Epidermal melanocyte (primary cell): Measurements from ENCODE around the gene SPAAR.
"Not testable (repeated sequence)": the region's sequence is repeated elsewhere in the genome, so short reads cannot be mapped to it uniquely, and the experiment has no call there.

Experiments
- DNase-seq: peaks from one replicate; pipeline ENCODE4 v3.0.0; 2011; ENCODE audit warnings: low spot score; ENCODE audit not compliant: insufficient read length

Gene SPAAR

DNA sequence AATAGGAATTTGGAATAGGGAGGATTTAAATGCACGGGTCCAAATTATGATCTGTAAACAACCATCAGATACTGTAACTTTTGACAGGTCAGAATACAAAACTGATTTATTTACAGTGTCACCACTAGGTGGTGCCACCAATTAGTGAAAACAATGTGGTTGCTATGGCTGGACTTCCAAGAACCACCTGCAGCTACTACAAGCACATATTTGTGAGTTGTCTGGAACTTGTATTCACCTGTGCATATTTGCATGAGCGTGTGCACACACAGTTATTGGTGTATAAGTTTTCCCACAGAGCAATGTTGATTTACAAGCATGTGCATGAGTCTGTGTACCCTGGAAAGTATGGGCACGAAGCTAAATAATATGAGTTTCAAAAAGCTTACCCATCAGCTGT is 6.2 kb upstream of the SPAAR start:
- DNase-seq, result no peak

DNA sequence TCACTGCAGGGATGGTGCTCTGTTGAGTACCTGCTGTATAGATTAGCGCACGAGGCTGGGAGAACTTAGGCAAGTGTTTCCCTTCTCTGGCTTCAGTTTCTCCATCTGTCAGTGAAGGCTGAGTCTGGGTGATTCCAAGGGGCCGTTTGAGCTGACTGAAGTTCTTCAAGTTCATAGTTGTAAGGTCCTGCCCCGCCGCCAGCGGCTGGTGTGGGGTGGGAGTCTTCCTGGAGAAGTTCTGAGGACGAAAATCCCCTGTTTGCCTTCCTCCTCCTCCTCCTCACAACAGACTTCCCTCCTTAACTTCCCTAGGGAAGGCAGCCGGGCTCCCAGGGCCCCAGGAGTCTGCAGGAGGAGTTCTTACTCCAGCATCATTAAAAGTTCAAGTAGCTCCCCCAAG is 5.0 kb upstream of the SPAAR start:
- DNase-seq, result no peak

DNA sequence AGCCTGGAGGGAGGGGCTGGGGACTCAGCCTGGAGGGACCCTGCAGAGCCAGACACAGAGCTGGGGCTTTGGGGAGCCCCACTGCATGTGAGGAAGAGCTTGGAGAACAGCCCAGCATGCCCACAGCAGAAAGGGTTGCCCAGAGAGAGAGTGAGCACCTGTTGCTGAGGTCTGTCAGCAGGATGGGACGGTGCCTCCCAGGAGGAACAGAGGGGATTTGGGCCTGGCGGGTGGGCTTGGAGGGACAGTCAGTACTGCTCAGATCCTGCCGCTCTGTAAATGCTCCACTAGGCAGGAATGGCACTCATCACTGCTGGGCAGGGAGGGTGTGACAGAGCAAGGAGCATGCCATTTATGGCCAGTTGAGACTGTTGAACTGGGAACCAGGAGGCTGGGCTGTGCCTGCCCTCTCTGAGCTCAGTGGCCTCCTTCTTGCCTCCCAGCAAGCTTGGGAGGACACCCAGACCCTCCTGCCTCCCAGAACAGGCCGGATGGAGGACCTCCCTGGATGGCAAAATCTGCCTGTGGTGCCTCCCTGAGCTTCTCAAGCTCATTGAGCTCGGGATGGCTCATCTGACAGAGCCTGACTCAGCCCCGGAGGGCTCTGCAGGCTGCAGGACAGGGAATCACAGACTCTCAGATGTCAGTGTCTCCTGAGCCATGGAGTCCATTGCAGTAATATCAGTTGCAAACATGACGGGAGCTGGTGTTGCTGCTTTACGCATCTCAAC is 4.1 kb upstream of the SPAAR start:
- no peak for DNase-seq

DNA sequence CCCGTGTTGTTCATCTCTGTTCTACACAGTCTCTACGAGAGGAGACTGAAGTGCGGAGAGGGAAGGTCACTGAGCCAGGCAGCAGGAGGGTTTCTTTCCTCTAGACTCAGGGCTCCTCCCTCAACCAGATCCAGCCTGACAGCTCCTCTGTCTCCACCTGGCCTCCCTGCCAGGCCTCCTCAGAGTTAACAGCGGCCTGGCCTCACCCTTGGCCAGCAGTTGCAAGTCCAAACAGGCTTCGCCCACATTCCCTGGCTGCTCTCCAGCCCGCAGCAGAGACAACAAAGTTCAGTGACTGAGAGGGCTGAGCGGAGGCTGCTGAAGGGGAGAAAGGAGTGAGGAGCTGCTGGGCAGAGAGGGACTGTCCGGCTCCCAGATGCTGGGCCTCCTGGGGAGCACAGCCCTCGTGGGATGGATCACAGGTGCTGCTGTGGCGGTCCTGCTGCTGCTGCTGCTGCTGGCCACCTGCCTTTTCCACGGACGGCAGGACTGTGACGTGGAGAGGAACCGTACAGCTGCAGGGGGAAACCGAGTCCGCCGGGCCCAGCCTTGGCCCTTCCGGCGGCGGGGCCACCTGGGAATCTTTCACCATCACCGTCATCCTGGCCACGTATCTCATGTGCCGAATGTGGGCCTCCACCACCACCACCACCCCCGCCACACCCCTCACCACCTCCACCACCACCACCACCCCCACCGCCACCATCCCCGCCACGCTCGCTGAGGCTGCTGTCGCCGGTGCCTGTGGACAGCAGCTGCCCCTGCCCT is 3.2 kb upstream of the SPAAR start, which contains the start of gene HRCT1:
Gene HRCT1 (plus strand): TSS at position 291 of the 768 bp plus-strand sequence. CDS start 86 bp downstream, at position 377.
- DNase-seq, result peak; percentile 69

DNA sequence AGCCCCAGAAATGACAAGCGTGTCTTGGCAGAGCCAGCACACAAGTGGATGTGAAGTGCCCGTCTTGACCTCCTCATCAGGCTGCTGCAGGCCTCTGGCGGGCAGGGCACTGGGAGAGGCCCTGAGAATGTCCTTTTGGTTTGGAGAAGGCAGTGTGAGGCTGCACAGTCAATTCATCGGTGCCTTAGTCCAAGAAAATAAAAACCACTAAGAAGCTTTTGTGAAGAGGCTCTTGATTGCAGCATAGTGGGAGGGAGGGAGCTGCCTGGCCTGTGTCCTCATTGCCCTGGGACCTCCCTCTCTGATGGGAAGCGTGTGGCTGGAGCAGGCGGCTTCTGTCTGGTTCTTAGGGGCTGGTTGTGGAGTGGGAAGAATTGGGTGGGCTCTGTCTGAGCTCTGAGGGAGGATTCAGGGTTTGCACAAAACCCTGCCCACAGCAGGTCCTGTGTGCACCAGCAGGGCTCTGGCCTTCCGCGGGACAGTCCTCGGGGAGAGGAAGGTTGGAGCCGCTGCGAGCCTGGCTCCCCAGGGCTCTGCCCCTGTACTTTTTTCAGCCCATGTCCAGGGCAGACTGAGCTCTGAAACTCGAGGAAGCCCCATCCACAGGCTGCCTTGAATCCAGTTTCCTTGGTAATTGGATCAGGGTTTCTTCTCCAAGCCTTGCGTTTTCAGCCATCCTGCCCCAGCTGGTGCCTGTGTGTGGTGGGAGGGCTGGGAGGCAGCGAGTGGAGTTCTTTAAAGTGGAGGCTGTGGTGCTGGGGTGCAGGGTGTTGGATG is 2.2 kb upstream of the SPAAR start:
- DNase-seq, result no peak

DNA sequence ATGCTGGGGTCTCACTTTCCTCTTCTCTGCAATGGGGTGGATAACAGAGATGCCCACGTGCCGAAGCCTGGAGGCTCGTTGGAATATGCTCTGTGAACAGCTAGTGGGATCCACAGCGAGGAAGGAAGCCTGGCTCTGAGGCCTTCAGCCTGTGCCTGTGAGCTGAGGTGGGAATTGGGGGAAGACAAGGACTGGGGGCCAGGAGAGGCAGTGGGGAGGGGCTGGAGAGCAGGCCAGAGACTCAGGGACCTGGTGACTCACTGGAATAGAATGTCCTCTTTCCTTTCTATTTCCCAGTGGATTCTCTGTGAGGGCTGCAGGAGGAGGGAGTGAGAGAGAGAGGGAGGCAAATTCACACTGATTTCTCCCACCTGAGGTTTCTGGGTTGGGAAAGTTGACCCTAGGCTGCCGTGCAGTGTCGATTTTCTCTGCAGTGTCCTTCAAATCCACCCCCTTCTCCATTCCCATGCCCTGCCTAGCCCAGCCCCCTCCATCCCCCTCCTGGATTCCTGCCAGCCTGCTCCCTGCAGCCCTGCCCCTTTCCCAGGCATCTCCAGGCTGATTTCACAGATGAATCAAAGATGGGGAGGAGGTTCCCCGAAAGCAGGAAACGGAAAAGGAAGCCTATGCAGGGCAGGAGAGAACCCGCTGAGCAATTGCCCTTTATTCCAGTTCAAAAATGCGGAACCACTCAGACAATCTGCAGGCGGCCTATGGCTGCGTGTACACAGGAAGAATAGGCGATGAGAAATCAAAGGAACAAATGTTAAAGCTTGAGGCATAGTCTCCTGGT is 1.4 kb upstream of the SPAAR start:
- peak; percentile 57 for DNase-seq

DNA sequence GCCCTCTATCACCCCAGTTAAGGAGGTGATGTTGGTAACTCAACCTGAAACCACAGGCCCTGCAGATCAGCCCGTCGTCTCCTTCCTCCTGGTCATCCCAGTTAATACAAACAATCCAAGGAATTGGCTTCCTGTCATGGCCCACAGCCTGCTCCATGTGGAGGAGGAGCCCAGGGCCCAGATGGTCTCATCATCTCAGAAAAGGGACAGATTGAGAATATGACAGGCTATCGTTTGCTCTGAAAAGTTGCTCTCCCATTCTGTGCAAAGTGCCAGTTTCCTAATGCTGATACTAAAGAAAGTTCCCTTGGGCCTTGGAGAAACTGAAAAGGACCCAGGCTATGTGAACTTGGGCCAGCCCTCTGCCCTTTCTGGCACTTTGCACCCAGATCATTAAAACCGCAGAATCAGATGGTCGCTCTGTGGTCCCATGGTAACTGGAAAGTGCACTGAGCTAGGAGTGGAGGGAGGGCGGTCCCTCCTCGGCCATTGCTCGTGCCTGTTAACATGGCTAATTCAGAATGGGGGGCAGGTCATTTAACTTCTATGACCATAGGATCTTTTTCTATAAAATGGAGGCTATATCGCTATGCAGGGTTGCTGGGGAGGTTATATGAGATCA is 675 bp upstream of the SPAAR start:
- DNase-seq, result no peak

DNA sequence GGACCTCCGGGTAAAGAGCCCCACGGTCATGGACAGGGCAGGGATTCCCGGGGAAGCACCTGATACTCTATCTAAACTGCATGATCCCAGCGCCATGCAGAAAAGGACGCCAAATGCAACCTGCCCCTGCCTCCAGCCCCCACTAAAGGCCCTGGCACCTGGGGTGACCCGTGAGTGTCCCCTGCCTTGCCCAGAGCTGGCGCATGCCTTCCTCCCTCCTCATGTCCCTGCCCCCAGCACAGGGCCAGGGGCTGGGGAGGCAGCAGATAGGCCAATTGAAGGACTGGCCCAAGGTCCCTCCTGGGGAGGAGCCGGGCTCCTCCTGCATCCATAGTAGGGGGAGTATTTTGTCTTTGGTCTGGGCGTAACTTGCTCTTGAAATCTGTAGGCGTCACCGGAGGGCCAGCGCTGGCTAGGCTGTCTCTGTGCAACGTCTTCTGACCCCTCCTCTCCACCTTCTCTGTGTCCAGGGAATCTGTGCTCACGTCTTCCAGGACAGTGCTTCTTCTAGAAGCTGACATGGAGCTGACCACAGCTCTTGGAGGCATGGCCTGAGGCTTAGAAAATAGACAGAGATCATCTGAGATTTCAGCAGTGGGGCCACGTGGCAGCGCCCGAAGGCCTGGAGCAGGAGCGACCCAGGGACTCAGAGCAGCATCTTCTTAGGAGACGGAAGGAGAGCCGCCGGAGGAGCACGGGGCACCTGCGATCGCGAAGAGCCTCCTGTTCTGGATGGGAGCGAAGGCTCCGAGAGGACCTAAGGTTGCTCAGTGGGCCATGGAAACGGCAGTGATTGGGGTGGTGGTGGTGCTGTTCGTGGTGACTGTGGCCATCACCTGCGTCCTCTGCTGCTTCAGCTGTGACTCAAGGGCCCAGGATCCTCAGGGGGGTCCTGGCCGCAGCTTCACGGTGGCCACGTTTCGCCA is 660 bp downstream of the SPAAR start:
- DNase-seq, result no peak

DNA sequence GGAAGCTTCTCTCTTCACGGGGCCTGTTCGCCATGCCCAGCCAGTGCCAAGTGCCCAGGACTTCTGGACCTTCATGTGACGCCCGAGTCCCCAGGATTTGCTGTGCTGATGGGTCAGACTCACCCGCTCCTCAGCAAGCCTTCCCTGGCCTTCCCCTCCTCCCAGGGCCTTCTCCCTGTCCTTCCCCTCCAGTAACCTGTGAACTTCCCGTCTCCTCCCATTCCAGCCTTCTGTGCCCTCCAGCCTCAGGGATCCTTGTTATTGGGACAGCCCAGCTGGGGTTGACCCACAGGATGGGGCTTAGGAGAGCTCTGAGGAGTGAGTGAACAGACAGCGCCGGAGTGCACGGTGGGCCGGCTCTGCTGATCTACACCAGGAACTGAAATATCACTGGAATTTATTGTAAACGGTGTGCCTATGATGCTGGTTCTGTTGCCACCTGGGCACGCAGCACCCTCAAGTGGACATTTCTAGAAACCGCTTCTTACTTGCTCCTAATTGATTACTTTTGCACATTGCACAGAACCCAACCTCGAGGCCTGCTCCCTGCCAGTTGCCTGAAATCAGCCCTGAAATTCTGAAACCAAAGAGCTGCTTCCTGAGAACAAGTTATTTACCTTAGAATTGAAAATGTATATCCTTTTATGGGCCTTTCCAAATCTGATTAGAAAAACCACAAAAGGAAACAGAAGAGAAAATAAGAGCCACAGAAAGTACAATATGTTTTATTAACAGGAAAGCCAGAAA is 1.5 kb downstream of the SPAAR start:
- DNase-seq, result no peak

DNA sequence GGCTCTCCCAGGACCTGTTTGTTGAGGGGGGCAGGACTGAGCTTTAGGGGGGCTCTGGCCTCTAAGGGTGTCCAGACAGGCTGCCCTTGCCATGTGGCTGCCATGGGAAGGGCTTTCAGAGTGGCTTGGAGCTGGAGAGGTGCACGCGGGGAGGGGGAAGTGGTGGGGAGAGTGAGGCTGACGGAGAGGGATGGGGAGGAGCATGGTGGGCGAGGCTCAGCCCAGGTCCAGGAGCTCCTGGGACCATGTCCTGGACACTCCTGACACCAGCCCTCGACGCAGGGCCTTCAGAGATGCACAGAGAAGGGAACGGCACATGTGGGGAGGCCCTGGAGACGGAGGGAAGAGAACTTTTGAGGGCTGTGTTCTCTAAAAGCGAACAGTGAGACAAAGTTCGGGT is 2.4 kb downstream of the SPAAR start:
- no peak for DNase-seq

DNA sequence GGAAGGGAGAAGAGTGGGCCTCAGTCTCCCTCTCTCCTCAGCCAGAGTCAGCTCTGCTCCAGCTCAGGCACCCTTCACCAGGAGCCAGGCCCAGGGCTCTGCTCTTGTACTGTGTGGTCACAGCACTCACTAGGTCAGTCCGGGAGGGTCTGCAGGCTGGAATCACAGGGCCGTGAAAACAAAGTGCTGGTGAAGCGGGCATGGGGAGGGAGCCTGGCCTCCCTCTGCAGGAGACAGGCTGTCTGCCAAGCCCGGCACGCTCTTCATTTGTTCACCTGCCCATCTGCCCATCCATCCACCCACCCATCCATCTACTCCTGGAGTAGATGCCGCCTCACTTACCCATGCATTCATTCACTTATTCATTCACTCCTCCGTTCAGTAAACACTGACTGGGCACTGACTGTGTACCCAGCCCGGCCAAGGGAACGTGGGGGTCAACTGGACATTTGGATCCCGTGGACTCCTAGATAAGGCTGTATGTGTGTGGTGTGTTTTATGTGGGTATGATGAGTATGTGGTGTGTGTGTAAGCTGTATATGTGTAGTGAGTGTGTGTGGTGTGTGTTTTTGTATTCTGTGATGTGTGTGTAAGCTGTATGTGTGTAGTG is 3.6 kb downstream of the SPAAR start:
- DNase-seq, result no peak

DNA sequence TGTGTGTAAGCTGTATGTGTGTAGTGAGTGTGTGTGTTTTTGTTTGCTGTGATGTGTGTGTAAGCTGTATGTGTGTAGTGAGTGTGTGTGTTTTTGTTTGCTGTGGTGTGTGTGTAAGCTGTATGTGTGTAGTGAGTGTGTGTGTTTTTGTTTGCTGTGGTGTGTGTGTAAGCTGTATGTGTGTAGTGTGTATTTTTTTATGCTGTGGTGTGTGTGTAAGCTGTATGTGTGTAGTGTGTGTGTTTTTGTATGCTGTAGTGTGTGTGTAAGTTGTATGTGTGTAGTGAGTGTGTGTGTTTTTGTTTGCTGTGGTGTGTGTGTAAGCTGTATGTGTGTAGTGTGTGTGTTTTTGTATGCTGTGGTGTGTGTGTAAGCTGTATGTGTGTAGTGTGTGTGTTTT is 4.1 kb downstream of the SPAAR start:
- DNase-seq, result not testable (repeated sequence)

DNA sequence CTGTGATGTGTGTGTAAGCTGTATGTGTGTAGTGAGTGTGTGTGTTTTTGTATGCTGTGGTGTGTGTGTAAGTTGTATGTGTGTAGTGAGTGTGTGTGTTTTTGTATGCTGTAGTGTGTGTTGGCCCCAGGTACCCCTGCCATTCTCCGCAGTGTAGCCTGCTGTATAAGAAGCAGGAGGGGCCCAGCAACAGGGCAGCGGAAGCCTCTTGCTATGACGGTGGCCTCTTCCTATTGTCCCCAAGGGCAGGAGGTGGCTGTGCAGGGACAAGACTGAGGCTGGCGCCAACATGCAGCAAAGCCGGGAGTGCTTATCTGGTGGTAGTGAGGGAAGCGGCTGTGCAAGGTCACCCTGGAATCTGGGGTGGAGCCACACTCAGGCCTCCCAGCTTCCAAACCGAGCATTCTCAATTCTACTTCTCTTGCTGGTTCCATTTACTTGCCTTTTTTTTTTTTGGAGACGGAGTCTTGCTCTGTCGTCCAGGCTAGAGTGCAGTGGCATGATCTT is 5.1 kb downstream of the SPAAR start:
- DNase-seq, result no peak

DNA sequence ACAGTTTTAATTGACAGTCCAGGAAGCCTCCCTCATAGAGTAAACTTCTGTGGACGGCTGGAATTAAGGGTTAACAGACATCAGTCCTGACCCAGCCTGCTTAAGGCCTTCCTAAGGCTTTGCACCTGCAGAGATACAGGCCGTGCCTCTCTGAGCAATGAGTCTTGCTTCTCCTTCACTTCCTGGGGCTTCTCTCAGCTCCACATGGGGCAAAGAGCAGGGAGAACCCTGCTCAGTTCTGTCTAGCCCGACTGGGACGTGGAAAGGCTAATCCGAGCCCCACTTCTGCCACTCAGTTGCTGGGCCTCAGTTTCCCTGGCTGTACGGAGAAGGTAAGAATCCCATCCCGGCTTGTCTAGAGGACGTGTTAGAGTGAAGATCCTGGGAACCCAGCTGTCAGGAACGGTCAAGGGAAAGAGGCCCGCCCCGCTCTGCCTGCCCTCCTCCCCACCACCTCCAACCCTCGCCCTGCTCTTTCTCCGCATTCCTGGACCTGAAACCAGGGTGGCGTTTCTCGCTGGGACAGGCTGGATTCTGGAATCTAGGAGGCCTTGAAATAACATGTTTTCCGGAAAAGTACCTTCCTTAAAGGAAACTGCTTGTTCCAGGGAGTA is 6.5 kb downstream of the SPAAR start:
- no peak for DNase-seq

DNA sequence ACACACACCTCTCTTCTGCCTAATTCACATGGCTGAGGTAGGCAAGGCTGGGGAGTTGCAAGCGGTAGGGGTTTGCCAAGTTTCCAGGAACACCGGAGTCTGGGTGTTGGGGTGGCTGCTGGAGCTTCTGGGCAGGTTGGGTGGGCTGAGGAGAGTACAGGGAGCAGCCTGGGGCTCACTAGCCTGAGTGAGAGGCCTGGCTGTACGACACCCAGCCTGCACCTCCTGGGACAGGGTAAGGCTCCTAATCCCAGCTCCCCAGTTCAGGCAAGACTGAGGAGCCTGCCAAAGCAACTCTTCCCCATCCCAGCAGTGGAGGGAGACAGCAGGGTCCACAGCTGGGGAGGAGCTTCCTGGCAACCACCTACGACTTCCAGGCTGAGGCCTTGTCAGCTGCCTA is 8.0 kb downstream of the SPAAR start:
- no peak for DNase-seq

DNA sequence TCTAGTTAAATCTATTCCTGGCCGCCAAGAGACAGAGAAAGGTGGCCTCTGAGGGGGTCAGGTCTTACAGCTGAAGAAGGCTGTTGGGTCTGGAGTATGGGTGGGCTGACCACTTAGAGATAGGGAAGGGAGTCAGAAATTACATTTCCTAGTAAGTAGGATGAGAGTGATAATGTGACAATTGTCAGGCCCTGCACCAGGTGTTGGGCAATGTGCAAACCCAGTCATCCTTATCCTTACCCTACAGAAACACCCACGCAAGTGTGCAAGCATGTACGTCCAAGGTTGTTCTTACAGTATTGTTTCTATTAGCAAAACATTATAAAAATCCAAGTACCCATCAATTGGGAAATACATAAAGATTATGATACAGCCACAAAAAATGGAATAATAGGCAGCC is 9.5 kb downstream of the SPAAR start:
- DNase-seq, result no peak

DNA sequence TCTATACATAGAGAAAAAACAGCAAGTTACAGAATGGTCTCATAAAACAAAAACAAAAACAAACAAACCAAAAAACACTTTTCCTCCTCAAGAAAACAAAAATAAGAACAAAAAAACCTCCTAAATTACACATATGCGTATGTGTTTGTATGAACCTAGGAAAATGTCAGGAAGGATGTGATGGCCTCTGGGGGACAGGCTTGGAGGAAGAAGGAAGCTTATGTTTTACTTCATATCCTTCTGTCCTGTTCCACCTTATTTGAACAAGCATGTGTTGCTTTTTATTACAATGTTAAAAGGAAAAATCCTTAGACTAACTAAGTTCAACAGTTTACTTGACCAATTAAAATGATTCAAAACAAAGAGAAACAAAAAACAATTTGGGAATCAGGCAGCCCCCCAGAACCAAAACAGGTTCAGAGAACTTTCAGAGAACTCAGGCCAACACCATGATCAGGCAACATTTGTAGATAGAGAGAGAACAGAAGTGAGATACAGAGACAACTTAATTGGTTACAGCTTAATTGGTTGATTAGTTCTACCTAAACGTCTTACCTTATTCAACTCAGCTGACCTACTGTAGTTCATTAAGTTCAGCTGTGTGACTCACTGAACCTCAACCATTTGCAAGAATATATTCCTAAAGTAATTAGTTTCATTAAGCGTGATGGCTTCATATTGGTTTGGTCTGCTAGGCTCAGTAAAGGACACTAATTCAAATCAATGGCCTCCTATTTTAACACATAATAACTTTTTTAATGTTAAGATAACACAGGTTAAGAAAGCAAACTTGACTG is 10.1 kb downstream of the SPAAR start:
- DNase-seq, result no peak
